Stimulated activated CD8-positive, alpha-beta memory T cell treated with anti-CD3 and anti-CD28 coated beads, Interleukin-7, amount 100 ng/mL, for 1 hour (primary cell): ENCODE results near the gene BAG5.

Experiments
- DNase-seq, 2 donors: peaks; one replicate each; pipeline ENCODE4 v3.0.0-alpha.2; 2020; ENCODE audit warnings: low read depth in 2 of 2

Gene BAG5

DNA sequence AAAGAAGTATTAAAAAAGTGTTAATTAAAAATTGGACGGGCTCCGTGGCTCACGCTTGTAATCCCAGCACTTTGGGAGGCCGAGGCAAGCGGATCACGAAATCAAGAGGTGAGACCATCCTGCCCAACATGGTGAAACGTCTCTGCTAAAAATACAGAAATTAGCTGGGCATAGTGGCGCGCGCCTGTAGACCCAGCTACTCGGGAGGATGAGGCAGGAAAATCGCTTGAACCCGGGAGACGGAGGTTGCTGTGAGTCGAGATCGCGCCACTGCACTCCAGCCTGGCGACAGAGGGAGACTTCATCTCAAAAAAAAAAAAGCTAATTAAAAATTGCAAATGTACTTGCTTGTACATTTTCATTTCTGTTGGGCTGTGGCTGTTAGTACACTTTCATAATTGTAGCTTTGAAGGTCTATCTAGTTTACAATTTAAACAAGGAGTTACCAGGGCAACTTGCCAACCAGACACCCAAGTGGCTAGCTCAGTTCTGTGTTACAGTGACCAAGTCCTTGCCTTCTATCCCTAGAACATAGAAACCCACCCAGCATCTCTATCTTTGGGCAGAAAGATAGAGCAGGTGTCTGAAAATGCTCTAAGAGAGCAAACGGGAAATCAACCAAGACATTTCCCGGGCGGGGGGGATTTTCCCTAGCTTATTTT lies 1.5 kb upstream of the BAG5 start:
- DNase-seq = no peak

DNA sequence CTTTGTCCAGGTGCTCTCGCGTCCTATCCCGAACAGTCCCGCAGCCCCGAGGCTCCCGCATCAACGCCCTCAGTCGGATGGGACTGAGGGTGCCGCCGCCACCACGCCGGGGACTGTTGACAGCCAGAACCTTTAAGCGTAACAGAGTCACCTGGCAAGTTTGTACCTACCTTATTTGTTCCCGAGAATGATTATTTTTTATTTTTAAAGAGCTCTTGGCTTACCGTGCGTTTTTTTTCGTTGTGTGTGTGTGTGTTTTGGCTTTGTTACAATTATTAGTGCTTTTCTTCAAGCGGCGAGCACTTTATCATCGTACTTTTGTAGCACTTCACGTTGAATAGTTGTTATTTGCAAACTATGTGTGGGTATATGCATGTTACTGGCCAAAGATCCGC lies 766 bp upstream of the BAG5 start:
- peak in 1 of 2 donors; percentile 2 for DNase-seq

DNA sequence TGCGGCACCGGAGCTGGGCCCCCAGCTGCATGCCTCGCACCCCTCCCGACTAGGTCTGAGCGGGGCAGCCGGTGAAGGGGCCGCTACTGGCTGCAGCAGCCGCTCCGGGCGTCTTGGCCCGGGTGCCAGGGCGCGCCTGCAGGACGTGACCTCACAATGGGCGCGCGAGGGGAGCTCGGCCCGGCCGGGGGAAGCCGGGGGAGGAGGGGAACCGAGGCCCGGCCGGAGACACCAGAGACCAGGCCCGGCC lies 353 bp downstream of the BAG5 start:
- DNase-seq = no peak

DNA sequence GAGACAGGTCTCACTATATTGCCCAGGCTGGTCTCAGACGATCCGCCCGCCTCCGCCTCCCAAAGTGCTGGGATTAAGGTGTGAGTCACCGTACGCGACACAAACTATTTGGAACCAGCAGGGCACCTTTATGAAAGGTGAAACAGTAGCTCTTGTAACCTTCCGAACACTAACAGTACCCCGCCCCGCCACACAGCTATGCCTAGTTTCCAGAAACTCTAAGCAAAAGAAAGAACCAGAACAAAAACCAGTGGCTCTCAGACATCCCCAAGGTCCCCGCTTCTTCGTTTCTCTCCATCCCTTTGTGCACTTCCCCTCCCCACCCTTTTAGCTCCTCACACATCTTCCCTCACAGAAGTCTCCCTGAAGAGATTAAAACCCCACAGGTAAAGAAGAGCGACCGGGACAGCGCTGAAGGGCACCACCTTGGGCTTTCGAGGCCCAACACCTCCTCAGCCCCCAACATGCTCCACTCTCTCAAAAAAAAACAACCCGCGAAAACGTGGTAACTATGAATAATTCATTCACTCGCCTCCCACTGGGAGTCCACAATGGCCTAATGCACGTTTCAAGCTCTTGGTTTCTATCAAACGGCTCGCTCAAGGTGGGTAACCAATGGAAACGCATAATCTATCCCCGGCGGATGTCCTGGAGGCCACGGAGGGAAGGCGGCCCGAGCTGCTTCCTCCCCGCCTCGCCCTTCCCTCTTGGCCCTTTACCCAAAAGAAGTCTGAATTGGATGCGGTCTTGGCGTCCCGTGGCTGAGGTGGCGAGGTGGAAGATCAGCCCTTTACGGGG lies 877 bp downstream of the BAG5 start:
- DNase-seq = peak in 1 of 2 donors; percentile 3

DNA sequence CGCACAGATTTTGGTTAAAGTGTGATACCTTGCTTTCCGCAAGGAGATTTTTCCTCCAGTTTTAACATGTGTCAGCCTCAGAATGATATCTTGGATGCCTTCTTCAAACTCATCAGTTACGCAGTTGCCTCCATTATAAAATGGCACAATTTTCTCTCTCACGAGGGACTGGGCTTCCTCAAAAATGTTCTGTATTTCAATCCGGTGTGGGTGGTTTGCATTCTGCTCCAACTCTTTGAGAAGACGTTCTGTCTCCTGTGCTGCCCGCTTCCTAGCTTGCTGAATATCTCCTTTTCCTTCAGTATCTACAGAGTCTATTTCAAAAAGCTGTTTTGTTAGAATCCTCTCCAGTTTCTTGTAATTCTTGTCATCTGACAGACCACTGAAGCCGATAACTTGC lies 1.8 kb downstream of the BAG5 start:
- DNase-seq = no peak

DNA sequence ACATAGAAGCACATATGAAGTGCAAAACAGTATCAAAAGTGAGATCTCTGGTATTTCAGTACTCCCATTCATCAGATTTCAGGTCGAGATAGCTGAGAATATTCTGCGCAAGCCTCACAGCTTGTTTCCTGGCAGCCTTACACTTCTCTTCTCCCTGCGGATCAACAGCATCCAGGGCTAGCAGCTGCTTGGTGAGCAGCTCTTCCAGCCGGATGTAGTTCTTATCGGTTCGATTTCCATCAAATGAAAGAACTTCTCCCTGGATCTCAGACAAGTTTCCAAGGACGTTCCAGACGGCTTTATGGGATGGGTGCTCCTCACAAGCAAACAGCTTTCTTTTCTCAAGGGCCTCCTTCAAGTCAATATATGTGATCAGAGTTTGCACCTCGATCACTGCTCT lies 2.7 kb downstream of the BAG5 start:
- no peak for DNase-seq

DNA sequence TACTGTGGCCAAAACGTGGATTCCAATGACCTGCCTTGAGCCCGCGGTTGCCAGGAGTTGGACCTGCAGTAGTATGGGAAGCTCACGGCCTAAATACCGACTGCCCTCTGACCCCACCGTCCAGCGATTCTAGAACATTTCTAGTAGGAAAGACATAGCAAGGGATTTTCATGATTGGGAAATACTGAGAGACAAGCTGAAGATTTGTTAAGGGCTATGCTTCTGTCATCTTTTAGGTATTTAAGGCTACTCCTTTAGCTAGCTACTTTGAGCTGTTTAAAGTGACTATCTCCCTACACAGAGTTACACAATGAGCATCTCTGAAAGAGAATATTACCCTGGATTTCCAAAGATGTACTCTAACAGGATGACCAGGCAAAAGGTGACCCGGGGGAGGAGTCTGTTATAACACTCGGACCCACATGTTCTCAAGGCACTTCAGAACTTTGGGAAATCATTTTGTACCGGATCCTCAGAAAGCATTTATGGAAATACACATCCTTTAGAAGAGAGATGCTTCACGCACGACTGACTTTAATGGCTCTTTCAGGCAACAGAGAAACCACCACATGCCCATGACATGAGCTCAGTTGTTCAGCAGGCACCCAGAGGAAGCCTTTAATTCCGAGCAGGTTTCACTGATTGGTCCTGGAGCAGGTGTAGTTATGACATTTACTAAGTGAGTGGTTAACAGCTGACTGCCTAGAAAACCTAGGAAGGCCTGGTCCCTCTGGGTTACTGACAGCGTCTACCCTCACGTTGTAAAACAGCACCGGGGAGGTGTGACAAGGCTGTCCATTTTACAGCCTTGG lies 4.2 kb downstream of the BAG5 start:
- DNase-seq = no peak

DNA sequence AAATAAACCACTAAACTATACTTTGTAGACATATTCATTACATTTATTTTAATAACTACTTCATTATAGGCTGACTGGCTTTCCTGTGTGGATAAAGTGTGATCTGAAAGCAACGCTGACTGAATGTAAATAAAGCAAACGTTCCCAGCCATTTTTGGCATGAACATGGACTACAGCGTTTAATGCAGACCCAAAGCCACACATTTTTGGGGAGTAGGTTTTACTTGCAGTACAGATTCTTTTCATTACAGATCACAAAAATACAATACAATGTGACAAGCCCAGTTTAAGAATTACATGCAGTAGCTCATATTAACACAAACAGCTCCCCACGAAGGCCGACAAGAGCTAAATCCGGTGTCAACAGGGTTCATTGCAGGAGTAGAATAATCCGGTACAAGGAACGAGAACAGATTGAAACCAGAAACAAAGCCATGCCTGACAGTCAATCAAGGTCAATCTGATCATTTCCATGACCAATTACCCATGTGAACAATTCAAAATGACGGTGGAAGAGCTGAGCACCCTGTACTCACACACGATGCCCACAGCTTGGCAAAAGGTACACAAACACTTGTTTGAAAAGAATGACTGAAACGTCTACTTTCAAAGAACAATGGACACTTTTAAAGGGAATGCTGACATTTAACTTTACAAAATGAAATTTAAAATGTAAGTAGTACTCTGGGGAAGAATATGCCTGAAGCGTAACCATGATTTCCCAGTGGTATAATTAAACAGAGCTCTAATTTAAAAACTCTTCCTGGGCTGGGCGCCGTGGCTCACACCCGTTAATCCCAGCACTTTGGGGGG lies 5.3 kb downstream of the BAG5 start:
- DNase-seq = no peak

DNA sequence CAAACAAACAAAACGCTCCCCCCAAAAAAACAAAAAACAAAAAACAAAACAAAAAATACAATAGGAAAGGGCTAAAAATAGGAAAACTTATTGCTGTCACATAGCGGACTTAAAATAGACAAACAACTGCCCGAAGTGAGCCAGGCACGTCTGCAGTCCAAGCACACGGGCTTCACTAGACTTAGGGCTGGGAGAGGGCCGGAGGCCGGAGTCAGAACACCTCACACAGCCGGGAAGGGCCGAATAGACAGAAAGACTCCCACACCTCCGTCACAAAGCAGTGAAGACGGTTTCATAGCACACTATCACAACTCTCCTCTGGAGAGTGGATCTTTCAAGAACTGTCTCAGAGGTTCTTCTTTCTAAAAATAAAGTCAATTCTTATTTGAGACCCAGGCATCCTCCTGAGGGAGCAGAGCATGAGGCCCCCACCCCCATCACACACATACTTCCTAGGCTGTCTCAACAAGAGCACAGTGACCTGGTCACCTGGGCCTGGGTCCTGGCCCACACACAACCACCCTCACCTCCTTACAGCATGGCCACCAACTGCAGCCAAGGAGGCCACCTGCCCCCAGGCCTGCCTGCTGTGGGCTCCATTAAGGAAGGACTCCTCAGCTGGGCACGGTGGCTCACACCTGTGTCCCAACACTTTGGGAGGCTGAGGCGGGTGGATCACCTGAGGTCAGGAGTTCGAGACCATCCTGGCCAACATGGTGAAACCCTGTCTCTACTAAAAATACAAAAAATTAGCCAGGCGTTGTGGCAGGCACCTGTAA lies 6.7 kb downstream of the BAG5 start:
- DNase-seq = no peak

DNA sequence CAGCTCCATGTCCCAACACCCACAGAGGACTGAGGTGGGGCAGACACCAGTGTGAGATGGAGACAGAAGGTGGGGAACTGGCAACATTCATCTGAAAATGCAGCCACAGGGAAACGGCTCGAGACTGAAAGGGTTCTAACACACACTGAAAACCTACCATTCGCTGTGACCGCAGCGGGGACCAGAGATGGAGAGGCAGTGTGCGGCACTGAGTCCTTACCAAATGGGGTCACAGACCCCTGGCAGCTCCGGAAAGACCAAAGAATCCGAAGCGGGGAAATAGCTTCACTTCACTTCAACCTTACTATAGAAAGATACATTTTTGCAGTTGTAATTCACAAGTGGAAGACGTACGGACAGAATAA lies 9.6 kb downstream of the BAG5 start:
- no peak for DNase-seq

DNA sequence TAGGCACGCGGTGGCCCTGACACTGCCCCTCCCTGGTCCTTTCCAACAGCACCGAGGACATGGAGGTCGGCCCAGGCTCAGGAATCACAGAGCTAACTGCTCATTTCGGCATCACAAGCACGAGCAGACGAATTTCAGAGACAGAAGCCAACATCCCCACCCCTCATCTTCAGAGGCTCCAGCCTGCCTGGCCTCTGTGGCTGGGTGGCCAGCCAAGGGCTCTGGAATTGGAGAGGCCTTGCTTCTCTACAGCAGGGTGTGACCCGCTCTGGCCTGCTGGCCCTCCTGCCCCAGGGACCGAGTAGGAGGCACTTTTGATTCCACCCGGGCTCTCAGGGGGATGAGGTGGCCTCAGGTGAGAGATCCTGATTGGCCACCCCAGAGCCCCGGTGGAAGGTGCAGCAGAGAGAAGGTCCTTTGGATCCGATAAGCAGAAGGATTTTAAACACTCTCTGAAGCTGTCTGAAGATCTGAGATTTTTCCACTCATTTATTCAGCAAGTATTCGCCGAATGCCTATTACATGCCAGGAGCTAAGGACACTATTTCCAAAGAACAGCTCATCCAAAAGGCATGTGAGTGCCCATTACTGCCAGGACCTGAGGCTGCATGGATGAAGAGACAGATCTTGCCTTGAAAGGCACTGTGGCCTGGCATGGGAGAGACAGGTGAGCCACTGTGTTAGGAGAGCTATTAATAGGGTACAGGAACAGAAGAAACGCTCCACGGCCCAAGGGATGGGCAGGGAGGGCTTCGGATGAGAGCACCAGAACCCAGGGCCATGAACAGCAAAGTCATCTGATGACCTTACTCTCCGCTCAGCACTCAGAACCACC lies 10.2 kb downstream of the BAG5 start:
- DNase-seq = no peak

DNA sequence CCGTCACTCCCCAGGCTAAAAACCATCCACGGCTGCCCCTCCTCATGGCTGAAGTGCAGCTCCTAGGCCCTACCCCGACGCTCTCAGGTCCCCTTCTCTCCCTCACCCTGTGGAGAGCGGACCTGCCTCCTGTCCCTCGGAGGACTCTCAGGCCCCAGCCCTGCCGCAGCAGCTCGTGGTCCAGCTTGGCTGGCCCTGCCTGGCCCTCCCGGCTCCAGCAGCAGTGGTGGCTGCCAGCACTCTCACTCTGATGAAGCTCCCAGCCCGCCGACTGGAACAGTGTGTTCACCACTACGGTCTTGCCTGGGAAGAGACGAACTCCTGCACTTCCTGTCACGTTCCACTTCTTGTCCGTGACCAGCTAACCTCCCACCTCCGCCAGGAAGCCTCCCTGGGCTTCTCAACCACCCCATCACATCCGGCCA lies 11.1 kb downstream of the BAG5 start:
- DNase-seq = no peak

DNA sequence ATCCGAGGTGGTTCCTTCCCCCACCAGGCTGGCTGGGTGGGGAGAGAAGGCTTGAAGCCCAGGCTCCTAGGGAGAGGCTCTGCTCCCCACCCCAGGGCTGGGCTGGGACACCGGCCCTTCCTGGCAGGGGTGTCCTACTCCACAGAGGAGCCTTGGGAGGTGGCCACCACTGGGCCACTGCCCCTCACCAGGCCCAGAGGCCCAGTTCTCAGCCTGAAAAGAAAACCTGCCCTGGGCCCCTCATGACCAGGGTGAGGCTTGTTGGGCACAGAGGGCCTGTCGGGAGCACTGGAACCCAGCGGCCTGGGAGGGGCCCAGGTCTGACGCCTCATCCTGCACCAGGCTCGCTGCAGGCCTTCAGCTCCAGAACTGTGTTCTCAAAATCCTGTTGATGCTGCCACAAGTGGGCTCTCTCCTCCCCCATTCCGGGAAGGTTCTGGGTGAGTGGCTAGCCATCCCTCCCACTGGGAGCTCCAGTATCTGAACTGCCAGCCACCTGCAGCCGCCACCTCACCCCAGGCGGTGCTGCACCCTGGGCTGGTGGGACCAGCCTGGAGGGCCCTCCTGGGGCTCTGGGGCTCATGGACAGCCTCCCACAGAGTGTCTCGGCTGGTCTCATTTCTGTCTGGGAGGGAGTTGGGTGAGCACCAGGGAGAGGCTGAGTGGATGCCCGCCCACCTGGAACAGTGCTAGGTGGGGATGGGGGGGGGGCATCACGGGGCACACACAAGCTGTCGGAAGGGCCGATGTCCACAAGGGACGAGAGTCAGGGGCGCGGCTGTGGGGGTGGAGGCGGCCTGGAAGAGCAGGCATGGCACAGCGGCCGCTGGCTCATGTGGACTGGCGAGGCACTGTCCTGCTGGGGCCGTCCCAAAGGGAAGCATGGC lies 11.8 kb downstream of the BAG5 start:
- no peak for DNase-seq

DNA sequence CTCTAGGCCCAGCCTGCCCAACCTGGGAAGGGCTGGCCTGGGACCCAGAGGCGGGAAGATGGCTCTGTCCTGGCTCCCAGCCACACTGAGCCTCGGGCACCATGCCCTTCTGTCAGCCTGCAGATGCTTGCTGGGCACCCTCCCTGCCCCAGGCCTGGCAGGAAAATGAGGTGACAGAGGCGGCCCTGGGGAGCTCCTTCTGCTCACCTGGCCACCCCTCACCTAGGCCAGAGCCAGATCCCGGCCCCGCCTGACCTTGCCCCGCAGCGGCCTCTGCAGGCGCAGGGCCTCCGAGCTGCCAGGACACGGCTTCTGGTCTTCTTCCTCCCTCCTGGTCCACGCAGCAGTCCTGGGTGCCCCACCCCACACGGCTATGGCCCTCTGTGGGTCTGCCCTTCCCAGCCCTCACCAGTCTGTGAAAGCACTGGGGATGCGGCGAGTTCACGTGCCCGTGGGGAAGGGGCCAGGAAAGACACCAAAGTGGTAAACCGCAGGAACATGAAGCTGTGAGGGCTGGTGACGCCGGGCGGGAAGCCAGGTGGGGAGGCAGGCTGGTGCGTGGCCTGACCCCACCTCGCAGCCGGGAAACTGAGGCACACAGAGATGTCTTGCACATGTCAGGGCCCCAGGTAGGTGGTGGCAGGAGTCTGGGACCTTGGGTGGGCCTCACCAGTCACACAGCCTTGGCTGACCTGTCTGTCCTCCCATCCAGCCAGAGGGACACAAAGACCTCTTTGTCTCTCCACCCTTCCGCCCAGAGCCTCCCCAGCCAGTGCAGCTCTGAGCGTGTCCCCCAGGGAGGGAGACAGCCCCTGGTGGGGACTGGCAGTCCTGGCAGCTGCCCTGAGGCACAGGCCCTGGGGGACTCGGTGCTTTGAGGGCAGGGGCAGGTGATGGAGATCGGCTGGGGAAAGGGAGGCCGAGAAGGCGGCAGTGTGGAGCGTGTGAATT lies 12.8 kb downstream of the BAG5 start:
- no peak for DNase-seq

DNA sequence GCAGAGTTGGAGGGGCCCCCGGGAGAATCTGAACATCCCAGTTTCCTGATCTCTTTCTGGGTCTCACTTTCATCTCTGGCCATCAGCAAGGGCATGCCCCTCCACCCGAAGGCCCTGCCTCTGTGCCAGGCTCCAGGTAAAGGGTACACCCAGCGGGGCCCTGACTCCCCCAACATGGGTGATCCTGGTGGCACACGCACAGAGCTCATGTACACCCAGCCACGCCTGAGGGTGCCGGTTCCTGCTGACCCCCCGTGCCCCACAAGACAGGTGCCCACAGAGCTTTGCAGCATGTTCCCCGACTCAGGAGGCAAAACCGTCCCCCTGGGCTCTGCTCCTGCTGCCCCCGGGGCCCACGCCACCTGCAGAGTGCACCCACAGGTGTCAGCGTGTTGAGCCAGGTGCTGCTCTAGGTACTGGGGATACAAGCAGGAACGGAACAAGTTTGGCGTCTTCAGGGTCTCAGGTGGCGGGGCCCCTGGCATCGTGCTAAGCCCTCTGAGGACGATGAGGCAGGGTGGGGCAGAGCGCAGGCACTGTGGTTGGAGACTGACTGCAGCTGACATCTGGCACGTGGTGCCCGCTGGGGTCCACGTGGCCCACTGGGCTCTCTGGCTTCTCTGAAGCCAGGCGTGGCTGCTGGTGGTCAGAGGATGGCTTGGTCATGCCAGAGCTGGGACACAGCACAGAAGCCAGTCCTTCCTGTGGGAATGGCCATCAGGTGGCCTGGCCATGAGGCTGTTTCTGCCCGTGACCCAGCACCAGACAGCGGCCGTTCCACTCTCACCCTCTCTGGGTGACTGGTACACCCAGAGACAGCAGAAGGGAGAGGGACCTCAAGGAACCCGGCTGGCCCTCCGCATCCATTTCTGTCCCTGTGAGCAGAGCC lies 13.8 kb downstream of the BAG5 start:
- DNase-seq = no peak

DNA sequence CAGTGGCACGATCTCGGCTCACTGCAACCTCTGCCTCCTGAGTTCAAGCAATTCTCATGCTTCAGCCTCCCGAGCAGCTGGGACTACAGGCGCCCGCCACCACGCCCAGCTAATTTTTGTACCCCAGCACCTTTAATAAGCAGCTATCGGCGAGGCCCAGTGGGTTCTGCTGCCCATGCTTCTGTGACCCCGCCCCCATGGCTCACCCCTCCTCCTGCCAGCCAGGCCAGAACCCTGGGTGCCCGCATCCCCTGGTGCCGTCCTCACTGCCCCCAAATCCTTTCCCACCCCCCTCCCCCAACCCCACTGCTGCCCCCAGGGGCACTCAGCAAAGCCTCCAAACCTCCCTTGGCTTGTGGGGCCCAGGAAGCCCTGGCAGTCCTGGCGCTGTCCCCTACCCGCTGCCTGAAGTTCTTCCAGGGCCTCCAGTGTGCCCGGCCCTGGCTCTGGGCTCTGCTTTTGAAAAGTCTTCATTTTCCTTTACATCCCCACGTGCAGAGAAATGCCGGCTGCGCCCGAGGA lies 14.5 kb downstream of the BAG5 start:
- no peak for DNase-seq

DNA sequence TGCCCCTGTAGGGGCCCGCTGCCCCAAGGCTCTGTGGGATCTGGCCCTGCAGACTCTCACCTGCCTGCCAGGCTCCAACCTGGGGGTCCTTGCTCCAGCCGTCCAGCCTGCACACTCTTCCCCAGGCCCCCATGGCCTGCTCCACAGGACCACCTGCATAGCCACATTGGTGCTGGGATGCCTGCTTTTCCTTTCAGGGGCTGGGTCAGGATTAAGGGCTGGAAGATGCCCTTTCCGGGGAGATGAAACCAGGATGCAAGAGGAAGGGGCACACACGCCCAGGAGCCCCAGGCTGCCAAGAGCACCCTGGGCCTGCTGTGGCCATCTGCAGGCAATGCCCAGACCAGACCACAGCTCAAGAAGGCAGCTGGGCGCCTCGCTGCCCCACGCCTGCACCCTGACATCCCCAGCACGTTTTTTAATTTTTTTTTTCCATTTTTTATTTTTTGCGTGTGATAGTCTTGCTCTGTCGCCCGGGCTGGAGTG lies 15.0 kb downstream of the BAG5 start:
- no peak for DNase-seq
